Raji (cell line): ENCODE results near the gene BBS5.

ENCODE experiments used
- POLR2A ChIP-seq: IDR thresholded peaks from 2 replicates; pipeline ENCODE4 v1.6.1; 2011; ENCODE audit warnings: low read depth, low read length, control low read depth; ENCODE audit not compliant: insufficient read depth

The BBS5 gene

DNA sequence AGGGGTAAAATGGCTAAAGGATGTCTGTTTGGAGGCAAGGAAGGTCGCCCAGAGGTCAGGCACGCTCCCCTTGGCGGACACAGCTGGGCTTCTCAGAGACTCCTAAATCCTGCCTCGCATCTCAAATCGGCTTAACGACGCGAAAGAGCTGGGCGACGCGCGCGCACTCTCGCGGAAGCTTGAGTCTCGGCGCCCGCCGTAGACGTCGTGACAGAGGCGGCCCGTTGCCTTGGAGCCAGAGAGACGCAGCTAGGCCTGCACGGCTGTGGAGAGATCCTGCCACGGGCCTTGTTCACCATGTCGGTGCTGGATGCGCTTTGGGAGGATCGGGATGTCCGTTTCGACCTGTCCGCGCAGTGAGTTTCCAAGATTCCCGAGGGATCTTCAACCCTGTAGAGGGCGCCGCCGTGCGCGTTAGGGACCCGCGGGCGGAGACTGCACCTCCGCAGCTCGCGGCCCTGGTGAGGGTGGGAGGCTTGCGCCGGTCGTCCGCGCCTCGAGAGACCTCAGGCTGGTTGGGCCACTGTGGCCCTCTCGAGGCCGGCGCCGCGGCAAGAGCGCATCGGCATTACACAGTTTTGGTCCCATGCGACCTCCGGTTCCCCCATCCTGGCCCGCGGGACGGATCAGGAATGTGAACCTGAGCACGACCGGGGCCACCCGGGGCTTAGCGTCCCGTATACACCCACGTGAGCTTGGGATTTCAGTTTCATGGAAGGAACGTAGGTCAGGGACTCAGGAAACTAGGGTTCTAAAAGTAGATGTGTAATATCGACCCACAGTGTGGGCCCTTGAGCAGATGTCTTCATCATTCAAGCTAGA is at the start of gene BBS5:
BBS5 (plus strand) TSS at position 238 of the 822 bp plus-strand sequence; CDS start at position 298, 60 bp downstream.
- peak; percentile 58 for TF ChIP-seq POLR2A

DNA sequence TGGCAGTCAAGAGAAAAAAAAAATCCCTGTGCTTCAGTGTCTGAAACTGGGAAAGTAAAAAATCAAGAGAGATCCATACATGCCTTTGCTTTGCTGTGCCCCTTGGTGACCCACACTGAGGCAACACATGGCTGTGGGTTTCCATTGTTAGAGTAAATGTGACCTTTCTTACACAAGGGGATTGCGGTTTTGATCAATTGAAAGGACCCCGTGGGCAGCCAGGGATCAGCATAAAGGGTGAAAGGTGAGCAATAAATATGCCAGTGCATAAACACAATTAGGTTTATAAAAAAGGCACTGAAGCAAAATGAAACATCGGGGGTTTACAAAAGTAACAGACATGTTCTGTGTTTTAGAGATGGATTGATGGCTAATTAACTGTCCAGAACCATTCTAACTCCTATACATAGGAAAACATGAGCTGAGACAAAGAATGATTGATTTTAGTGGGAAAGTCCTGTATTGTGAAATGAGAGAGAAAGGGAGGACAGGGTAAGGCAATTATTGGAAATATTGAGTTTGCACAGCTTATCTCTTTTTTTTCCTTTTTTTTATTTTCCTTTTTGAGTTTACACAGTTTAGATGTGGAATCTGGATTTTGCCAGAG is 40.7 kb upstream of the BBS5 start:
- no peak for TF ChIP-seq POLR2A

DNA sequence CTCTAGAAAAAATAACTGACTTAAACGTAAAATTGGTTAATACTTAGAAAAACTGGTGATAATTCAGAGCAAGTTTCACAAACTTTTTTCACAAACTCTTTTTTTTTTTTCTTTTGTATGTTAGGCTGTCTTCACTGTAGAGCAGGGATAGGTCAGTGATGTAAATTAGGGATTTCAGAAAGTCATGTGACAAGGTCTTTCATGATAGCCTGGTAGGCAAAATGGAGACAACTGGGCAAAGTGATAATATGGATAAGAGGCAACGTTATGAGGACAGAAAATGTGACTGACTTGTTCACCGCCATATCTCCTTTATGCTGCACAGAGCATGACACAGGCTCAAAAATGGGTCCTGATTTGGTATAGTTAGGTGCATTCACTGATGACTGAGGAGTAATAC is 39.4 kb upstream of the BBS5 start:
- no peak for TF ChIP-seq POLR2A

DNA sequence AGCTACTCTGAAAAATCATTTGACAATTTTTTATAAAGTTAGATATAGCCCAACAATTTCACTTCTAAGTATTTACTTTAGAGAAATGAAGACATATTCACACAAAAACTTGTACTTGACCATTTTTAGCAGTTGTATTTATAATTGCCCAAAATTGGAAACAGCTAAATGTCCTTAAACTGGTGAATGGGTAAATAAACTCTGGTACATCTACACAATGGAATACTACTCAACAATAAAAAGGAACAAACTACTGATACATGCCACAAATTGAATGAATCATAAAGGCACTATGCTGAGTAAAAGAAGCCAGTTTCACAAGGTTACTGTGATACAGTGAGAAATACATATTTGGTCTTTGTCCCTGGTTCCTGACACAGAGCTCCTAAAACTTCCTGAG is 32.8 kb upstream of the BBS5 start:
- no peak for TF ChIP-seq POLR2A

DNA sequence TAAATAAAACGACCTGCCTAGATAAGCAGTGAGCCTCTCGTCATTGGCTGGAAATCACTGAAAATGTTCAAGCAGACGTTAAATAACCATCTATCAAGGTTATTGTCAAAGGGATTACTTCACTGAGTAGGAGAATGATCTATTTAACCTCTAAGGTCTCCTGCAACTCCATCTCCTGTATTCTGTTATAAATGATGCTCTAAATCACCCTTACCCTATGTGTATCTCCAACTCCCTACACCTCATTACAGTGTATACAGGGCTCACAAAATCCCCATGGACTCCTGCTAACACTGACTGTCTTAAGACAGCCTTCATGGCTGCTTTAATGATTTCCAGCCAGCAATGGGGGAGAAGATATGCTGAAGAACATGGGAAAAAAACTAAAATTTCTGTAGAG is 31.0 kb upstream of the BBS5 start:
- no peak for TF ChIP-seq POLR2A

DNA sequence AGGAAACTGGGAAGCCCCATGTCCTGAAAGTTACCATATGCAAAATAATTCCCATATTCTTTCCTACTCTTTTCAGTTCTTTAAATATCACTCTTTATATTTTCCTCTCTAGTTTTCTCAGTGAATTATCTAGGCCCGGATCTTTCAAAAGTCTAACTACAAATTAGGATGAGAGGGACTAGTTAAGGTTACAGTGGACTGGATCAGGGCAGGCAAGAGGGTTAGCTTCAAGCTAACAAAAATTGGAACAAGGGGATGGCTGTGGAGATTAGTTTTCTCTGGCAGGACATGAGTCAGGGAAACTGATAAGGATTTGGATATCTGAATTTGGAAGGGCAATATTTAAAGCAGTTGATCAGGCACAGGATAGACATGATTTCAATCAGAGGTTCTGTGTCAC is 30.4 kb upstream of the BBS5 start:
- no peak for TF ChIP-seq POLR2A

DNA sequence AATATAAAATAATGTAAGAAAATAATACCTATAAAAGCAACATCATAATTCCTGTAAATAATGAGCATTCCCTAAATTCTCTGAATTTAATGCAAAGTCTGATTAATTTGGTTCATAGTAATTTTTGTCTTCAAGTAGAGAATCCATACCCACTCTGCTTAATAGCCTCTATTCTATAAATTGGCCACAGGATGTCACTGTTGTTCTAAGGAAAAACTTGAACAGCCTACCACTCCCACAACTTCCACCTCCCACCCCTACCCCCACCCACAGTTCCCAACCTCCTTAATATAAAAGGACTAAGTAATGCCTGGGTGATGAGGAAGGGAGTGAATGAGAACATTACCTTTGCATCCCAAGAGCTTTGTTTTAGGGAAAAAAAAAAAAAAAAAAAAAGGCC is 27.2 kb upstream of the BBS5 start:
- TF ChIP-seq POLR2A = no peak

DNA sequence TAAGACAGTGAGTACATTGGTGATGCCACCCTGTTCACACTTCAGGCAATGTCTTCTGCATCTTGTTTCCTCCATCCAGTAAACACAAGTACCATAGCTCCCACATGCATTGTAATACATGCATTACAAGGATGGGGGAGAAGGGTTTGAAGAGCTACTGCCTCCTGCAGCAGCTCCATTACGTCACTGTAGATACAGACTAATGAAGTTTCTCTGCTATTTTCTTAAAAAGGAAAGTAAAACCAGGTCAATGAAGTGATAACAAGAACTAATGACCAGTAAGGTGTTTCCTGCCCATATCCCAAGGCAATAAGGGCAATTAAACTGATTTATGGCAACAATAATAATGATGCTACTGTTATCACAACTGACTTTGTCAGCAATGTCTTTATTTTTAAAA is 18.2 kb upstream of the BBS5 start:
- no peak for TF ChIP-seq POLR2A

DNA sequence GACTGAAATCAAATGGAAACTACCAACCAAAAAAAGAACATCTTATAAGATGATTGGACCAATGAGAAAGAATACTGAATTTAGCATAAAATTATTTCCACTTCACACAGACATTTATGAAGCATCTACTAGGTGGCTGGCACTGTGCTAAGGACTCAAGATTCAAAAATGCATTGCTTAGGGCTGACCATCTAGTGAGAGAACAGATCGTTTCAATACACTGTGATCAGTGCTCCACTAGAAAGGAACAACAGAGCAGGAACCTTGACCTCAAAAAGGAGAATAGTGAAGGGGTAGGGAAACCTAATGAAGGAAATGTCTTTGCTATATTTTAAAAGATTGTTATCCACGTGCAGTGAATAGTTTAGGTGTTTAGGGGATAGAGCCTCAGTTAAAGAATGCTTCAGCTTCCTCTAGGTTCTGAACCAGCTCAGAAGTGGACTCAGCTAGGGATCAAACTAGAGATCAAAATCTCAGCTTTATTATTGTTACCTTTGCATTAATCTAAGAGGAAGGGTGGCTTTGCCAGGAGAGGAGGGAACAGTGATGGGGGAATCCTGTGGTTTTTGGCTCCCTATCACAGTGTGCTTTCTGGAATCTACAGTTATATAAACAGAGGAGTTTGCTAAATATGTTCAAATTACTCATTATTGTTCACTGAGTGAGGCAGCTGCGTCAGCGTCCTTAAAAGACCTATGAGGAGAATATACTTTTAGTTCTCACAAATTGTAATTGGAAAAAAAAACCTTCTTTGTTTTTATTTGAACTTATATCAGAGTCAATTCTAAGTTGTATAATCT is 16.2 kb upstream of the BBS5 start:
- no peak for TF ChIP-seq POLR2A

DNA sequence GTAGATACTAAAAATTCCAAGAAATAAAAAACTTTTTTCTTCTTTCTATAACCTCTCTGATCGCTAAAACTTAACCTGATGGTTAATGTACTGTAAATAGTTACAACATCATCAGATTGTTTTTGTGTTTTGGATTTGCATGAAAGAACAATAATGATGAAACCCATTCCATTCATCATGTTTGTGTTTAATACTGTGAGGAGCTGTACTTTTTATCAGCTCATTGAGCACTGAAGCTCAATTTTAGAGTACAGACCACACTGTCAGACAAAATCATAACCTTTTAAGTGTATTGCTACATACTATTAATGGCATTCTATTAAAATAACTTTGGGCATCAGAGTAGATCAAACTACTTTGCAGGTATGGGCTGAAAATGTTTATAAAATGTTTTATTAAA is 14.8 kb upstream of the BBS5 start:
- no peak for TF ChIP-seq POLR2A

DNA sequence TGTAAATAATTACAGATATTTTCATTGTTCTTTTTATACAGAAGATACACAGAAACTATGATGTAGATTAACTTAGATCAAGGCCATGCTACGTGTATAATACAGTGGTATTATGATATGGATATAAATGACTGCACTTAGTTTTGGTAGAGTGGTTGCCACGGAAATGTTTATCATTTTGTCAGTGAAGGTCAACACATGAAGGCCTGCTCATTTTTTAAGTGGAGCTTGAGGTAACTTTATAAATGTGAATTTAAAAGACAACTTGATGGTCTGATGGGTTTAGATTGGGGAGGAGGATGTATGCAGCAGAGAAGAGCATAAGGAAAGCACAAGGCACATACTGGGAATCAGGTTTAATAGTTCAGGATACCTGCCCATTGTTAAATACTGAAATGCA is 14.4 kb upstream of the BBS5 start:
- no peak for TF ChIP-seq POLR2A

DNA sequence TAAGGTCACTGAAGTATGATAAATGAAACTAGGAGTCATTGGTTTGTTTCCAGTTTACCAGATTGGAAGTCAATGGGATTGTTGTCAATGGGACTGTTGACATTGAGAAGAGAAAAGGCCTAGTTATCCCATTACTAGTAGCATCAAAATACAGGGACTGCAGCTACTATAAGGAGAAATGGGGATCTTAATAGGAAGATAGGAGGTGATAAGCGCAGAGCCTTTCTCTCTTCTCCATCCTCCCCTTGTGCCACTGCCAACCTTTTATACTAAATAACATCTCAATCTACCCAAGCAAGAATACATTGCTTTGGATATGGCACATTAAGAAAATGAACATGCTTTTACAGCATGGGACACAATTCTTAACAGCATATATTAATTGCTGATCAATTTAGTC is 10.5 kb upstream of the BBS5 start:
- TF ChIP-seq POLR2A = no peak

DNA sequence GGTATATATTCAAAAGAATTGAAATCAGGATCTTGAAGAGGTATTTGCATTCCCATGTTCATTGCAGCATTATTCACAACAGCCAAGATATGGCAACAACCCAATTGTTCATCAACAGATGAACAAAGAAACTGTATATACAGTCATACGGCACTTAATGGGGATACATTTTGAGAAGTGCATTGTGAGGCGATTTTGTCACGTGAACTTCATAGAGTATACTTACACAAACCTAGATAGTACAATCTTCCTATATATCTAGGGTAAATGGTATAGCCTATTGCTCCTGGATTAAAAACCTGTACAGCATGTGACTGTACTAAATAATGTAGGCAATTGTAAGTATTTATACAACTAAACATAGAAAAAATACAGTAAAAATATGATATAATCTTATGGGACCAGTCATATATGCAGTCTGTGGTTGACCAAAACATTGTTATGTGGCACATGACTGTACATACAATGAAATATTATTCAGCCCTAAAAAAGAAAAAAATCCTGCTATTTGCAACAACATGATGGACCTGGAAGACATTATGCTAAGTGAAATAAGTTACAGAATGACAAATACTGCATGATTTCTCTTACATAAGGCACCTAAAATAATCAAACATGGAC is 9.2 kb upstream of the BBS5 start:
- TF ChIP-seq POLR2A = no peak

DNA sequence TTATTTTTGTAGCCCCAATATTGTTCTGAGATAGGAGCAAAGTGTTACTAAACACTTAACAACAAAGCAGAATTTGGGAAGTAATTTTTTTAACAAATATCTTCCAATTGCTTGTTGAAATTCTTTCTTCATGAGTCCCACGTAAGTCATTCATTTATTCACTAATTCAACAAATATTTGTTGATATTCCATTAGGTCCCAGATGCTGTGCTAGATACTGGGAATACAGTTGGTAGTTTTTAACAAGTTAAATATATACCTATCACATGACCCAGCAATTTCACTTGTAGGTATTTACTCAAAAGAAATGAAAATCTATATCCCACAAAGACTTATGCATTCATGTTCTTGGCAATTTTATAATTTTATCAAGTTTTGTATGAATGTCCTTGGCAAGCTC is 7.0 kb upstream of the BBS5 start:
- no peak for TF ChIP-seq POLR2A

DNA sequence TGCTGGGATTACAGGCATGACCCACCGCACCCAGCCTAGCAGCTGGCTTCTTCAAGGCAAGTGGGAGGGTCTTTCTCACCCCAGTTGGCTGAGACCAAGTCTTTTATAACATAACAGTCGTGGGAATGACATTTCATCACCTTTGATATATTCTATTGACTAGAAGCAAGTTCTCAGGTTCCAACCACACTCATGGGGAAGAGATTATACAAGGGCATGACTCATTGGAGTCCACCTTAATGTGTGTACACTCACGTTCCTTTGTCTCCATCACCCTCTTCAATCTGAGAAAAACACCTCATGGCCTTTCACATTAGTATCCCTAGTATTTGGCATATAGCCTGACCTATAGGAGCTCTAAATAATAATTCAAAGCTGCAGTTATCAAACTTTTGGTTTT is 2.8 kb upstream of the BBS5 start:
- no peak for TF ChIP-seq POLR2A
